Panc1 (cell line): ENCODE measurements around the gene EML6. TPM values are rescaled to one million over a fixed set of nuclear protein-coding genes. Genes with fewer than 3 reads are reported as not detected.

Experiments used
- ATAC-seq: fragments of 200-7000 bp; cut with Tn5 transposase; 2 replicates; pipeline ENCODE4 v1.9.1; 2020; ENCODE audit warnings: mild to moderate bottlenecking, moderate library complexity
- BruUV-seq: library from RNA; stranded (reverse); fragments of 400-500 nt; replicated peaks from 2 replicates; lab custom pipeline; 2021; lab: Mats Ljungman, UMichigan
- CTCF ChIA-PET: fragments of 300-600 bp; sonication (Branson Sonifier 250); formaldehyde crosslinking; loops from one replicate; lab custom pipeline; 2022; ENCODE audit warnings: antibody characterized with exemption; lab: Charles Lee
- POLR2A ChIA-PET: fragments of 300-600 bp; sonication (Branson Sonifier 250); formaldehyde crosslinking; loops from one replicate; lab custom pipeline; 2022; ENCODE audit warnings: antibody characterized with exemption; lab: Charles Lee
- DNase-seq: peaks from one replicate; pipeline ENCODE4 v3.0.0-alpha.2; 2010; ENCODE audit warnings: low read depth, low spot score
- H3K27ac ChIP-seq: 2 replicates; pipeline ENCODE4 v1.5.1; 2011; ENCODE audit warnings: mild to moderate bottlenecking, low read length, inconsistent platforms
- H3K27me3 ChIP-seq: fragments of 200-500 bp; sonication (Bioruptor generic); 2 replicates; pipeline ENCODE4 v1.6.0; 2014; ENCODE audit warnings: low read length, inconsistent platforms; ENCODE audit not compliant: control insufficient read depth, insufficient read depth
- H3K36me3 ChIP-seq: fragments of 200-500 bp; sonication (Bioruptor generic); 2 replicates; pipeline ENCODE4 v1.5.1; 2014; ENCODE audit warnings: inconsistent platforms, mild to moderate bottlenecking, low read length, moderate library complexity; ENCODE audit not compliant: control insufficient read depth, insufficient read depth
- H3K4me1 ChIP-seq: 2 replicates; pipeline ENCODE4 v1.5.1; 2011; ENCODE audit warnings: inconsistent platforms, mild to moderate bottlenecking, low read length, moderate library complexity; ENCODE audit not compliant: control insufficient read depth, insufficient read depth
- H3K4me3 ChIP-seq, 2 experiments: 2 replicates each; pipeline ENCODE4 v1.5.1; 2011 to 2012; ENCODE audit warnings: low read depth in 2 of 2, low read length in 2 of 2, mild to moderate bottlenecking in 2 of 2, inconsistent platforms in 1 of 2, moderate library complexity in 1 of 2
- H3K9me3 ChIP-seq: fragments of 200-500 bp; sonication (Bioruptor generic); 2 replicates; pipeline ENCODE4 v1.5.1; 2014; ENCODE audit warnings: low read depth, mild to moderate bottlenecking, inconsistent platforms, low read length, moderate library complexity; ENCODE audit not compliant: control insufficient read depth, insufficient read depth
- CTCF ChIP-seq: fragments of 450-650 bp; IDR thresholded peaks from 2 replicates; pipeline ENCODE4 v1.5.1; 2017; ENCODE audit warnings: mild to moderate bottlenecking
- POLR2AphosphoS5 ChIP-seq: IDR thresholded peaks from 2 replicates; pipeline ENCODE4 v1.6.1; 2012; ENCODE audit warnings: mild to moderate bottlenecking, low read depth, low read length, moderate library complexity
- SIN3A ChIP-seq: IDR thresholded peaks from 2 replicates; pipeline ENCODE4 v1.6.1; 2012; ENCODE audit warnings: low read depth, mild to moderate bottlenecking, low read length, moderate library complexity, borderline replicate concordance; ENCODE audit not compliant: insufficient read depth
- TCF7L2 ChIP-seq: IDR thresholded peaks from 2 replicates; pipeline ENCODE4 v1.6.1; 2011; ENCODE audit warnings: mild to moderate bottlenecking, low read depth, low read length, inconsistent platforms
- in situ Hi-C: cut with HindIII; loops from 2 replicates; pipeline ENCODE4 v1.10.0; 2016; ENCODE audit warnings: low sequenced_read_pairs, low pct_unique_long_range_greater_than_20kb
- intact Hi-C: fragments of 100-400 bp; cut with micrococcal nuclease; formaldehyde crosslinking; loops from one replicate; pipeline ENCODE4 v1.10.0; 2022; ENCODE audit not compliant: unreplicated experiment
- total RNA-seq: library from RNA; stranded (reverse); gene quantifications from one replicate; pipeline ENCODE4 v1.2.1, GENCODE V29; 2021; ENCODE audit not compliant: unreplicated experiment
- TF ChIP-seq, protein P1 (sequence below), 2 experiments: IDR thresholded peaks; 2 replicates each; pipeline ENCODE4 v1.6.1; 2011 to 2012; ENCODE audit warnings: low read depth in 2 of 2, control low read depth in 1 of 2, low read length in 1 of 2, mild to moderate bottlenecking in 1 of 2, moderate library complexity in 1 of 2; ENCODE audit not compliant: insufficient read depth in 1 of 2

EML6 gene
- total RNA-seq, 1 experiment from 2014 or later, result 6.3 TPM

DNA sequence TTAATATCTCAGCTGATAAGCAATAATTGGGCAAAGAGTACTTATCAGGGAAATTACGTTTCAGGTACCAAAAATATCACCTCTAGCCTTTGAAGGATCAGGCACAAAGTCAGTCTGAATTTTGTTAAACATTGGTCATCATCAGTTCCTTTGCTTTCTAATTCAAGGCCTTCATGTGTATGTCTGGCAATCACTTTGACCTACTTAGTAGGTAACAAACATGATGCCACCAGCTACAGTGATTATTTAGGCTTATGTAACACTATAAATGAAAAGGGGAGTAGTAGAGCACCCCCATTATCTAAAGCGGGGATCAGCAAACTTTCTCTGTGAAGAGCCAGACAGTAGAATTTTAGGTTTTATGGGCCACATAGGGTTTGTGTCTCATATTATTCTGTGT, 251.7 kb downstream of the EML6 start:
- no TSS peak for BruUV-seq
- H3K4me1 ChIP-seq, result peaks cover 81% of the 10 kb centered on the region
- DNase-seq (no peak), ATAC-seq (no peak)
- H3K36me3 ChIP-seq, result peaks cover 42% of the 10 kb centered on the region
- H3K27ac ChIP-seq, result peak overlapping the region; percentile 40
- in situ Hi-C loops (no loop called here), intact Hi-C loops (no loop called here)
- no peak for TF ChIP-seq SIN3A
- no peak for TF ChIP-seq TCF7L2
- no peak for TF ChIP-seq CTCF
- TF ChIP-seq, protein P1, sequence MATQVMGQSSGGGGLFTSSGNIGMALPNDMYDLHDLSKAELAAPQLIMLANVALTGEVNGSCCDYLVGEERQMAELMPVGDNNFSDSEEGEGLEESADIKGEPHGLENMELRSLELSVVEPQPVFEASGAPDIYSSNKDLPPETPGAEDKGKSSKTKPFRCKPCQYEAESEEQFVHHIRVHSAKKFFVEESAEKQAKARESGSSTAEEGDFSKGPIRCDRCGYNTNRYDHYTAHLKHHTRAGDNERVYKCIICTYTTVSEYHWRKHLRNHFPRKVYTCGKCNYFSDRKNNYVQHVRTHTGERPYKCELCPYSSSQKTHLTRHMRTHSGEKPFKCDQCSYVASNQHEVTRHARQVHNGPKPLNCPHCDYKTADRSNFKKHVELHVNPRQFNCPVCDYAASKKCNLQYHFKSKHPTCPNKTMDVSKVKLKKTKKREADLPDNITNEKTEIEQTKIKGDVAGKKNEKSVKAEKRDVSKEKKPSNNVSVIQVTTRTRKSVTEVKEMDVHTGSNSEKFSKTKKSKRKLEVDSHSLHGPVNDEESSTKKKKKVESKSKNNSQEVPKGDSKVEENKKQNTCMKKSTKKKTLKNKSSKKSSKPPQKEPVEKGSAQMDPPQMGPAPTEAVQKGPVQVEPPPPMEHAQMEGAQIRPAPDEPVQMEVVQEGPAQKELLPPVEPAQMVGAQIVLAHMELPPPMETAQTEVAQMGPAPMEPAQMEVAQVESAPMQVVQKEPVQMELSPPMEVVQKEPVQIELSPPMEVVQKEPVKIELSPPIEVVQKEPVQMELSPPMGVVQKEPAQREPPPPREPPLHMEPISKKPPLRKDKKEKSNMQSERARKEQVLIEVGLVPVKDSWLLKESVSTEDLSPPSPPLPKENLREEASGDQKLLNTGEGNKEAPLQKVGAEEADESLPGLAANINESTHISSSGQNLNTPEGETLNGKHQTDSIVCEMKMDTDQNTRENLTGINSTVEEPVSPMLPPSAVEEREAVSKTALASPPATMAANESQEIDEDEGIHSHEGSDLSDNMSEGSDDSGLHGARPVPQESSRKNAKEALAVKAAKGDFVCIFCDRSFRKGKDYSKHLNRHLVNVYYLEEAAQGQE (IDR thresholded peaks at IDR 0.05; ENCODE audit: insufficient read depth in 1 of 2, low read depth in 2 of 2, low read length in 1 of 2), result no peak
- no peak for TF ChIP-seq POLR2AphosphoS5
- no peaks in the 10 kb centered on the region for H3K9me3 ChIP-seq
- H3K4me3 ChIP-seq, result no peak overlapping the region
- ChIA-PET CTCF (no interaction called here), POLR2A (no interaction called here)
- H3K27me3 ChIP-seq, result no peaks in the 10 kb centered on the region

- BruUV-seq, result no TSS peak
- TF ChIP-seq CTCF (no peak), POLR2AphosphoS5 (no peak), TCF7L2 (no peak)
- TF ChIP-seq, protein P1 (IDR thresholded peaks at IDR 0.05; ENCODE audit: insufficient read depth in 1 of 2, low read depth in 2 of 2, low read length in 1 of 2), result no peak
- ChIA-PET CTCF (interaction anchor here (0.7 kb wide), 1 partner anchor 136 kb away, joined by 3 read pairs; no protein-coding TSS in a partner anchor), POLR2A (no interaction called here)
- Histone ChIP-seq H3K4me3 (no peak overlapping the region), H3K36me3 (peaks cover 48% of the 10 kb centered on the region), H3K4me1 (peaks cover 85% of the 10 kb centered on the region), H3K27me3 (no peaks in the 10 kb centered on the region), H3K9me3 (no peaks in the 10 kb centered on the region), H3K27ac (peak overlapping the region; percentile 57)
- DNase-seq (no peak), ATAC-seq (no peak)
- intact Hi-C loops (no loop called here), in situ Hi-C loops (no loop called here)
Observed at GRCh38 chr2:54975598-54976492, 252.4 kb downstream of the EML6 start.
